Mucosa of stomach (tissue), 1 donor: ENCODE measurements around the gene GSDMA.

Experiments
- H3K27me3 ChIP-seq: one replicate; pipeline ENCODE4 v1.7.0; 2013; ENCODE audit warnings: mild to moderate bottlenecking, low read length; ENCODE audit not compliant: control insufficient read depth, insufficient read depth
- H3K36me3 ChIP-seq: one replicate; pipeline ENCODE4 v1.7.0; 2013; ENCODE audit warnings: low read length; ENCODE audit not compliant: control insufficient read depth, insufficient read depth
- H3K4me1 ChIP-seq: one replicate; pipeline ENCODE4 v1.7.0; 2013; ENCODE audit warnings: mild to moderate bottlenecking, low read length; ENCODE audit not compliant: control insufficient read depth, insufficient read depth
- H3K4me3 ChIP-seq: one replicate; pipeline ENCODE4 v1.7.0; 2013; ENCODE audit warnings: low read length
- H3K9ac ChIP-seq: one replicate; pipeline ENCODE4 v1.7.0; 2013; ENCODE audit warnings: mild to moderate bottlenecking, low read length, moderate library complexity
- H3K9me3 ChIP-seq: one replicate; pipeline ENCODE4 v1.7.0; 2013; ENCODE audit warnings: mild to moderate bottlenecking, low read length, moderate library complexity; ENCODE audit not compliant: control insufficient read depth
- donor health status: Pancreatic carcinoma.

Gene GSDMA

GRCh38 chr17:39962642-39963220 lies at the start of gene GSDMA:
GSDMA (plus strand) TSS chr17:39963004; CDS start chr17:39965688, 2,684 bp downstream.
- H3K27me3 ChIP-seq = peaks cover 5% of the 10 kb centered on the region
- H3K9me3 ChIP-seq = no peaks in the 10 kb centered on the region
- H3K36me3 ChIP-seq = no peaks in the 10 kb centered on the region
- peaks cover 24% of the 10 kb centered on the region for H3K4me1 ChIP-seq
- H3K9ac ChIP-seq = no peak within 1 kb of the TSS
- H3K4me3 ChIP-seq = no peak within 1 kb of the TSS

GRCh38 chr17:39913989-39914388 lies 48.8 kb upstream of the GSDMA start:
- H3K27me3 ChIP-seq = no peaks in the 10 kb centered on the region
- H3K36me3 ChIP-seq = no peaks in the 10 kb centered on the region
- H3K4me1 ChIP-seq = peaks cover 7% of the 10 kb centered on the region
- no peak overlapping the region for H3K4me3 ChIP-seq
- H3K9ac ChIP-seq = no peak overlapping the region
- no peaks in the 10 kb centered on the region for H3K9me3 ChIP-seq

GRCh38 chr17:39915559-39915958 lies 47.2 kb upstream of the GSDMA start:
- H3K4me1 ChIP-seq = peaks cover 12% of the 10 kb centered on the region
- H3K4me3 ChIP-seq = no peak overlapping the region
- no peak overlapping the region for H3K9ac ChIP-seq
- H3K36me3 ChIP-seq = no peaks in the 10 kb centered on the region
- H3K27me3 ChIP-seq = no peaks in the 10 kb centered on the region
- H3K9me3 ChIP-seq = no peaks in the 10 kb centered on the region

- H3K4me3 ChIP-seq = no peak overlapping the region
These were observed 45.9 kb upstream of the GSDMA start for GRCh38 chr17:39916918-39917317.

GRCh38 chr17:39919087-39919683 lies 43.6 kb upstream of the GSDMA start:
- H3K4me1 ChIP-seq = peaks cover 12% of the 10 kb centered on the region
- H3K36me3 ChIP-seq = peaks cover 11% of the 10 kb centered on the region
- H3K4me3 ChIP-seq = no peak overlapping the region

More at GRCh38 chr17:39916918-39917317, 45.9 kb upstream of the GSDMA start:
- H3K27me3 ChIP-seq = no peaks in the 10 kb centered on the region
- no peaks in the 10 kb centered on the region for H3K36me3 ChIP-seq
- peaks cover 12% of the 10 kb centered on the region for H3K4me1 ChIP-seq
- H3K9me3 ChIP-seq = no peaks in the 10 kb centered on the region
- no peak overlapping the region for H3K9ac ChIP-seq

GRCh38 chr17:39920218-39921210 lies 42.3 kb upstream of the GSDMA start:
- Histone ChIP-seq H3K9me3 (no peaks in the 10 kb centered on the region), H3K4me1 (peaks cover 25% of the 10 kb centered on the region), H3K36me3 (peaks cover 11% of the 10 kb centered on the region), H3K9ac (no peak overlapping the region), H3K27me3 (no peaks in the 10 kb centered on the region), H3K4me3 (no peak overlapping the region)

More at GRCh38 chr17:39919087-39919683, 43.6 kb upstream of the GSDMA start:
- Histone ChIP-seq H3K9ac (no peak overlapping the region), H3K9me3 (no peaks in the 10 kb centered on the region), H3K27me3 (no peaks in the 10 kb centered on the region)

GRCh38 chr17:39921323-39921722 lies 41.5 kb upstream of the GSDMA start:
- Histone ChIP-seq H3K27me3 (no peaks in the 10 kb centered on the region), H3K9me3 (no peaks in the 10 kb centered on the region), H3K4me1 (peaks cover 29% of the 10 kb centered on the region), H3K36me3 (peaks cover 11% of the 10 kb centered on the region), H3K4me3 (no peak overlapping the region), H3K9ac (no peak overlapping the region)

- Histone ChIP-seq H3K9ac (no peak overlapping the region), H3K27me3 (no peaks in the 10 kb centered on the region), H3K9me3 (no peaks in the 10 kb centered on the region), H3K4me1 (peaks cover 34% of the 10 kb centered on the region), H3K36me3 (peaks cover 11% of the 10 kb centered on the region), H3K4me3 (no peak overlapping the region)
These were observed 40.8 kb upstream of the GSDMA start for GRCh38 chr17:39922006-39922405.

GRCh38 chr17:39923230-39923629 lies 39.6 kb upstream of the GSDMA start:
- Histone ChIP-seq H3K4me1 (peaks cover 39% of the 10 kb centered on the region), H3K36me3 (peaks cover 11% of the 10 kb centered on the region), H3K9ac (no peak overlapping the region), H3K9me3 (no peaks in the 10 kb centered on the region), H3K27me3 (no peaks in the 10 kb centered on the region), H3K4me3 (no peak overlapping the region)

GRCh38 chr17:39923836-39924690 lies 38.7 kb upstream of the GSDMA start:
- Histone ChIP-seq H3K27me3 (no peaks in the 10 kb centered on the region), H3K9me3 (no peaks in the 10 kb centered on the region), H3K9ac (peak overlapping the region; percentile 4), H3K4me1 (peaks cover 42% of the 10 kb centered on the region), H3K4me3 (no peak overlapping the region), H3K36me3 (peaks cover 11% of the 10 kb centered on the region)

GRCh38 chr17:39924691-39925055 lies 38.1 kb upstream of the GSDMA start:
- Histone ChIP-seq H3K9me3 (no peaks in the 10 kb centered on the region), H3K9ac (peak overlapping the region; percentile 4), H3K36me3 (peaks cover 11% of the 10 kb centered on the region), H3K4me3 (no peak overlapping the region), H3K27me3 (no peaks in the 10 kb centered on the region), H3K4me1 (peaks cover 38% of the 10 kb centered on the region)
